Astrocyte (in vitro differentiated cells and primary cell): Measurements from ENCODE around the gene R3HDML.

Experiments
- EZH2 ChIP-seq: IDR thresholded peaks from 2 replicates; pipeline ENCODE4 v1.6.1; 2012; ENCODE audit warnings: mild to moderate bottlenecking, low read length, inconsistent platforms; ENCODE audit not compliant: insufficient read depth
- TF ChIP-seq, protein P1 (sequence below): IDR thresholded peaks from 2 replicates; pipeline ENCODE4 v1.5.1; 2011; ENCODE audit warnings: low read depth, mild to moderate bottlenecking, inconsistent platforms, low read length, moderate library complexity; ENCODE audit not compliant: insufficient read depth

GRCh38 chr20:44361021-44361420, 24.2 kb downstream of the R3HDML start:
- TF ChIP-seq, protein P1, sequence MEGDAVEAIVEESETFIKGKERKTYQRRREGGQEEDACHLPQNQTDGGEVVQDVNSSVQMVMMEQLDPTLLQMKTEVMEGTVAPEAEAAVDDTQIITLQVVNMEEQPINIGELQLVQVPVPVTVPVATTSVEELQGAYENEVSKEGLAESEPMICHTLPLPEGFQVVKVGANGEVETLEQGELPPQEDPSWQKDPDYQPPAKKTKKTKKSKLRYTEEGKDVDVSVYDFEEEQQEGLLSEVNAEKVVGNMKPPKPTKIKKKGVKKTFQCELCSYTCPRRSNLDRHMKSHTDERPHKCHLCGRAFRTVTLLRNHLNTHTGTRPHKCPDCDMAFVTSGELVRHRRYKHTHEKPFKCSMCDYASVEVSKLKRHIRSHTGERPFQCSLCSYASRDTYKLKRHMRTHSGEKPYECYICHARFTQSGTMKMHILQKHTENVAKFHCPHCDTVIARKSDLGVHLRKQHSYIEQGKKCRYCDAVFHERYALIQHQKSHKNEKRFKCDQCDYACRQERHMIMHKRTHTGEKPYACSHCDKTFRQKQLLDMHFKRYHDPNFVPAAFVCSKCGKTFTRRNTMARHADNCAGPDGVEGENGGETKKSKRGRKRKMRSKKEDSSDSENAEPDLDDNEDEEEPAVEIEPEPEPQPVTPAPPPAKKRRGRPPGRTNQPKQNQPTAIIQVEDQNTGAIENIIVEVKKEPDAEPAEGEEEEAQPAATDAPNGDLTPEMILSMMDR: no peak
- TF ChIP-seq EZH2: no peak
